Measurements from ENCODE around the gene PRDM10. TPM values are rescaled to one million over a fixed set of nuclear protein-coding genes. Genes with fewer than 3 reads are reported as not detected.

PRDM10 gene
- total and polyA plus RNA-seq, 12 donors = 0.75 to 5.4 (median 3.5) TPM

DNA sequence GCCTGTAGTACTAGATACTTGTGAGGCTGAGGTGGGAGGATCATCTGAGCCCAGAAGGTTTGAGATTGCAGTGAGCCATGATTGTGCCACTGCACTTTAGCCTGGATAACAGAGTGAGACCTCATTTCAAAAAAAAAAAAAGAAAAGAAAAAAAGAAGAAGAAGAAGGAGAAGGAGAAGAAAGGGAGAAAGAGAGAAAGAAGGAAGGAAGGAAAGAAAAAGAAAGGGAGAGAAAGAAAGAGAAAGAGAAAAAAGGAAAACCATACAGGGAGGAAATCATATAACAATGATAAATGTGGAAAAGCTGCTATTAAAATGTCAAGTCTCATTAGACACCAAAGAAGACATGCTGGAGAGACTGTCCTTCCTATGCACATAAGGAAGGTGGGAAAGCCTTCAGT lies 5.7 kb upstream of the PRDM10 start:
- H3K4me3 ChIP-seq = no peak overlapping the region
- H3K27me3 ChIP-seq = no peaks in the 10 kb centered on the region
- H3K4me1 ChIP-seq = peaks cover 0 to 12% (median 8%) of the 10 kb centered on the region in 9 donors
- no peak overlapping the region for H3K27ac ChIP-seq
- TF ChIP-seq, protein P1, sequence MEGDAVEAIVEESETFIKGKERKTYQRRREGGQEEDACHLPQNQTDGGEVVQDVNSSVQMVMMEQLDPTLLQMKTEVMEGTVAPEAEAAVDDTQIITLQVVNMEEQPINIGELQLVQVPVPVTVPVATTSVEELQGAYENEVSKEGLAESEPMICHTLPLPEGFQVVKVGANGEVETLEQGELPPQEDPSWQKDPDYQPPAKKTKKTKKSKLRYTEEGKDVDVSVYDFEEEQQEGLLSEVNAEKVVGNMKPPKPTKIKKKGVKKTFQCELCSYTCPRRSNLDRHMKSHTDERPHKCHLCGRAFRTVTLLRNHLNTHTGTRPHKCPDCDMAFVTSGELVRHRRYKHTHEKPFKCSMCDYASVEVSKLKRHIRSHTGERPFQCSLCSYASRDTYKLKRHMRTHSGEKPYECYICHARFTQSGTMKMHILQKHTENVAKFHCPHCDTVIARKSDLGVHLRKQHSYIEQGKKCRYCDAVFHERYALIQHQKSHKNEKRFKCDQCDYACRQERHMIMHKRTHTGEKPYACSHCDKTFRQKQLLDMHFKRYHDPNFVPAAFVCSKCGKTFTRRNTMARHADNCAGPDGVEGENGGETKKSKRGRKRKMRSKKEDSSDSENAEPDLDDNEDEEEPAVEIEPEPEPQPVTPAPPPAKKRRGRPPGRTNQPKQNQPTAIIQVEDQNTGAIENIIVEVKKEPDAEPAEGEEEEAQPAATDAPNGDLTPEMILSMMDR (IDR thresholded peaks at IDR 0.05) = no peak
- ATAC-seq = no peak
- H3K36me3 ChIP-seq = no peaks in the 10 kb centered on the region
- intact Hi-C loops (cut with DNase I) = loop anchor here in 1 of 10 donors (5.0 kb wide), 1 partner anchor 59 kb away; the partner anchor contains the start of gene APLP2
- DNase-seq = no peak
- no peaks in the 10 kb centered on the region for H3K9me3 ChIP-seq

DNA sequence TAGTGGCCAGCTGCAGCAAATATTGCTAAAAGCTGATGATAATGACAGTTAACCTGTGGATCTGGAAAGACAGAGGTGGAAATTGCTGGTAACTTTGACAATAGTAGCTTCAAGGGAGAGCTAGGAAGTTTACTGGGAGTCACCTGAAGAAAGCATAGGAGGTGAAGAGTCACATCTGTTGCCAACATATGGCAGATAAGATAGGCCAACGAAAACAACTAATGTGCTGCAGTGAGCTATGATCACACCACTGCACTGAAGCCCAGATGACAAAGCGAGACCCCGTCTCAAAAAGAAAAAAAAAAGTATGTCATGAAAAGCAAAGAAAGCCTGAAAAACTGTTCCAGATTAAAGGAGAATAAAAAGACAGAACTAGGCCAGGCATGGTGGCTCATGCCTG lies 4.3 kb upstream of the PRDM10 start:
- intact Hi-C loops (cut with DNase I) = loop anchor here in 1 of 10 donors (5.0 kb wide), 1 partner anchor 60 kb away; the partner anchor contains the start of gene APLP2
- no peaks in the 10 kb centered on the region for H3K36me3 ChIP-seq
- H3K4me3 ChIP-seq = no peak overlapping the region
- TF ChIP-seq, protein P1 (IDR thresholded peaks at IDR 0.05) = no peak
- H3K4me1 ChIP-seq = peaks cover 0 to 12% (median 8%) of the 10 kb centered on the region in 9 donors
- 73 to 76% methylated on average over 3 of the region's 3 CpGs for WGBS, 2 donors
- no peak for DNase-seq
- H3K27me3 ChIP-seq = no peaks in the 10 kb centered on the region
- H3K27ac ChIP-seq = no peak overlapping the region
- ATAC-seq = no peak
- no peaks in the 10 kb centered on the region for H3K9me3 ChIP-seq

DNA sequence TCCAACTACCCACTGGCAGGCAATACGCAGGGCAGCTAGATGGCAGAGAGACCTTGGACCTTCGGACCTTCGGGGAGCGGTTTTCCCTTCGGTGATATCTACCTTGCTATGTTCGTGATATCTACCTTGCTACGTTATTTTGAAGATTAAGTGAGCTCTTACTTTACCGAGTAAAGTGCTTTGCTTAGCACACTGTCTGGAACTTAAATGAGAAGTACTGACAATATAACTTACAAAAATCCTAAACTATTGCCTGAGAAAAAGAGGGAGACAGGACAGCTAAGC lies 1.0 kb upstream of the PRDM10 start:
- Histone ChIP-seq H3K4me3 (peak overlapping the region; percentile 8 to 92 (median 74)), H3K27me3 (no peaks in the 10 kb centered on the region), H3K36me3 (no peaks in the 10 kb centered on the region), H3K9me3 (no peaks in the 10 kb centered on the region), H3K27ac (peak overlapping the region; percentile 92 to 100 (median 99)), H3K4me1 (peaks cover 3 to 30% (median 18%) of the 10 kb centered on the region in 9 donors)
- WGBS, 2 donors = 4 to 5% methylated on average over 8 of the region's 8 CpGs
- DNase-seq (no peak), ATAC-seq (no peak)
- intact Hi-C loops (cut with DNase I) = loop anchor here in 6 of 10 donors (1.0 to 5.0 kb wide), 8 partner anchors 64 to 134 kb away; partner anchors contain the start of gene APLP2 (in 4 of the 6)
- TF ChIP-seq, protein P1 (IDR thresholded peaks at IDR 0.05) = peak in 3 of 9 donors; percentile 13 to 39 (median 23)

DNA sequence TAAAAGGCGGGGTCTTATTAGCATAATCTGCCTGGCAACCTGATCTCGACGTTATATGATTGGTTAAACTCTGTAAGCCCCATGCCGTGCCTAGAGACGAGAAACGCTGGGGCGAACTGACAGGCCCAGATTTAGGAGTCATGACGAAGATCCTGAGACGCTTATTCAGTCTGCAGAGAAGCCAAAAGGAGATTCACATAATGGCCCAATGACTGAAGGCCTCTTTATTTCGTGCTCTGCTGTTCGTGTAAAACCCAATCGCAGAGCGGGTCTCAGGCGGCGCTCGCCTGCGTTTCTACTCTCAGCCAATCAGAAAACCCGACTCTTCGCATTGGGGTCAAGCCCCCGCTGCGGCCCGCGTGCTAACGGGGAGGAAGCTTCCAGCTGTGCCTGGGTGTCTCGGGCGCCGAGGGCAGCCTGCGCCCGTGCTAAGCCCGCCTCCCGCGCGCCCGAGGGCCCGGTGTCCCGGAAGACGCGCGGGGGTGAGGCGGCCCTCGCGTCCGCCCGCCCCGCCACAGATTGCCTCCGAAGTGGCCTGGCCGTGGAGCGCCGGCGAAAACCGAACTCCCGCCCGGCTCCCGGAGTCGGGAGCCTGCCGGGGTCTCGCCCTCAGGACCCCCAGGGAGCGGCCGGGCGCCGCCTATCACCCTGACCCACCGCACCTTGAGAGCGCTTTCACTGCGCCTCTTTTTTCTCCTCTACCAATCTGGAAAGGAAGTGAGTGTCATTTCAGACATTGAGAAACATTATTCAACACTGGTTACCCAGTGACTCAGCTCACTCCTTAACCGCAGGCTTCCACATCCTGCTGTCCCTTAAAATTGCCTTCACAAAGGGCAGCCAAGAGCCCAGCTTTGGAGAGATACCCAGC lies 446 bp upstream of the PRDM10 start:
- WGBS, 2 donors = 0% methylated on average over 64 to 65 of the region's 65 CpGs
- Histone ChIP-seq H3K27ac (peak overlapping the region; percentile 92 to 100 (median 99)), H3K27me3 (no peaks in the 10 kb centered on the region), H3K36me3 (no peaks in the 10 kb centered on the region), H3K4me1 (peaks cover 3 to 35% (median 18%) of the 10 kb centered on the region in 9 donors), H3K4me3 (peak overlapping the region; percentile 8 to 92 (median 74)), H3K9me3 (no peaks in the 10 kb centered on the region)
- TF ChIP-seq, protein P1 (IDR thresholded peaks at IDR 0.05) = no peak
- ATAC-seq (peak; percentile 86 to 97 (median 94)), DNase-seq (peak; percentile 93 to 96)
- intact Hi-C loops (cut with DNase I) = loop anchor here in 7 of 10 donors (1.0 to 5.0 kb wide), 8 partner anchors 64 to 134 kb away; partner anchors contain the start of gene APLP2 (in 6 of the 7)

All from heart right ventricle (tissue), 16 donors.